Activated naive CD4-positive, alpha-beta T cell treated with anti-CD3 and anti-CD28 coated beads, Interleukin-2, amount 10 ng/mL, durations not matched to agents 5 hours and 36 hours (primary cell): ENCODE measurements around the gene DBNDD2. TPM values are rescaled to one million over a fixed set of nuclear protein-coding genes. Genes with fewer than 3 reads are reported as not detected.

Source experiments
- microRNA-seq: library from miRNA; unstranded; fragments of <30 nt; microRNA quantifications from one replicate; pipeline ENCODE4 v1.2.0, GENCODE V29; 2022; ENCODE audit warnings: borderline microRNAs expressed, borderline replicate concordance
- total RNA-seq, 2 experiments: library from RNA; stranded (reverse); gene quantifications; one replicate each; pipeline ENCODE4 v1.2.3, GENCODE V29; 2021

DBNDD2 gene
- 10 to 100 TPM; 14.6 to 15.3 TPM for total RNA-seq

DNA sequence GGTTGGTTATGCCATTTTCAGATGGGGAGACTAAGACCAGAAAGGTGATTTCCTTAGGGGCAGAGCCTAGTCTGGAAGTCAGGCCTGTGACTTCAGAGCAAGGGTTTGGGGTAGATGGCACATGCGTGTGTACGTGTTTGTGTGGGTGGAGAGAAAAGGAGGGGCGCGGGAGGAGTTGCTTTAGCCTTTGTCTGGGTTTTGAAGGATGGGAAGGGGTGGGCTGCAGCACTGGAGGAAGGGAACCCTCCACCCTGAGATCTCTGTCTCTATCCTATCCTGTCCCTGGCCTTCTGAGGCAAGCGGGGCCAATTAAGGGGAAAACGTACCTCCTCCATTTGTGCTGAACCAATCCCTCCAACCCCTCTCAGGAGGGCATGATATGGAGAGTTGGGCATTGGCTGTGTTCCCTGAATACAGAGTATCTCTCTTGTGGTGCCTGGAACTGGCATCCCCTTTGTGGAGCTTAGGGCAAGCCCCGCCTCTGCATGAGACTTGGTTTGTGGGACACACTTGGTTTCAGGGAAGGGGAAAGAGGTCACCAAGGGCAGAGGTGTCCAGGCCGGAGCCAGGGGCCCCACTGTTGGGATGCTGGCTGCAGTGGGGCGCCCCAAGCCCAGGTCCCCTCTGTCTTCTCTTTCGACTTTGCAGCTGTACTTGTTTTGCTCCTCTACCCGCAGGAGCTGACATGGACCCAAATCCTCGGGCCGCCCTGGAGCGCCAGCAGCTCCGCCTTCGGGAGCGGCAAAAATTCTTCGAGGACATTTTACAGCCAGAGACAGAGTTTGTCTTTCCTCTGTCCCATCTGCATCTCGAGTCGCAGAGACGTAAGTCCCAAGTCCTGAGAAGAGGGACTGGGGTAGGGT lies at the start of gene DBNDD2:
TSS of gene DBNDD2 (plus strand) at position 507 of the 863 bp plus-strand sequence. CDS start at position 686, 179 bp downstream.

DNA sequence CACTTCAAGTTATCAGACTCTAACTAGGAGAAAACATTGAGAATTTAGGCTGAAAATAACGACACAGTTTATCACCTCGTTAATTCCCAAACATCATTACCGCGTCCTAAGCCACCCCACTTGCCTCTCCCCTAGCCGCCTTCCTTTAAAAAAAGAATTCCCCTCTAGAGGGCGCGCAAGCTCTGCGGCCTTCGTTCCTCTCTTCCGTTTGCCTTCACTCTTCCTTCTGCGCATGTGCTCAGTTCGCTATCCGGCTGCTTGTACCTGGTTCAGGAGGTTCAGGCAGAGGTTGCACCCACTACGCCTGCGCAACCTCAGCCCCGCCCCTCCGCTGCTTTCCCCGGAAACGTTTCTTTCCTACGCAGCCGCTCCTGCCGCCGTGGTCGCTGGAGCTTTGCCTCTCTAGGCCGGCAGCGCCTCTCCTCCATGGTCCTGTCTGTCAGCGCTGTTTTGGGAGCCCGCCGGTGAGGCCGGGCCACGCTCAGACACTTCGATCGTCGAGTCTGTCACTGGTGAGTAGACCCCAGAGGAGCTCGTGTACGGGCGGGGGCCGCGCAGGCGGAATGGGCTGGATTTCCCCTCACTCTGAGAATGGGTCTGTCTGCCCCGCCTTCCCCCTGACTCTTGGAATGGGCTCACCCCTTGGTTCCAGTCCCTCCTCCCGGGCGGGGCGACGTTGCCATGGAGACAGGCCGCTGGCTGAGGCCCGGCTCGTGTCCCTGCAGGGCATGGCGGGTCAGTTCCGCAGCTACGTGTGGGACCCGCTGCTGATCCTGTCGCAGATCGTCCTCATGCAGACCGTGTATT lies 45.1 kb upstream of the DBNDD2 start, which contains the start of gene SYS1:
TSS of gene SYS1 (plus strand) at position 353 of the 807 bp plus-strand sequence. CDS start at position 729, 376 bp downstream.

DNA sequence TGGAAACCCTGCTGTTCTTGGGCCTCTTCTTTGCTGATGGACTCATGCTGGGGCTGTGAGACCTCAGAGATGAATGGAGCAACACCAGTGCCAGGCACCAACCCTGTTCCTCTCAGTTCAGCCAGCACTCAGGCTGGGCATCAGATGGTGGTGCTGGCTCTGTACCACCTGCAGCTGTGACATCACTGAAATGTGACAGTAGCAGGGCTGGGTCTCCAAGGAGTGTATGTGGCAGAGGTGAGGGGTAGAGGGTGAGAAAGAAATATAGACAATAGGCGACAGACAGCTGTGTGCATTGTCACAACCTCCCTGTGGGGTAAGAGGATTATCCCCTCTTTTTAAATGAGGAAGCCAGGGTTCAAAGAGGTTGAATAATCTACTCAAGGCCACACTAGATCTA lies 29.9 kb upstream of the DBNDD2 start, which contains the start of gene TP53TG5:
TSS of gene TP53TG5 (minus strand) at position 135 of the 400 bp plus-strand sequence. CDS start at position 46, 89 bp downstream.

GRCh38 chr20:45415822-45416637 lies 7.9 kb downstream of the DBNDD2 start, which contains the start of gene PIGT:
PIGT (plus strand) TSS chr20:45416141; CDS start chr20:45416157, 16 bp downstream.

Small RNA genes within 50 kb of the gene (microRNA-seq; reads per million reads assigned to microRNA genes)
- gene MIR6812, result not detected

Other genes with a start within 250 kb of the DBNDD2 start
- gene PI3, start 233.4 kb upstream of the DBNDD2 start, total RNA-seq, result not detected
- gene SEMG1, start 201.3 kb upstream of the DBNDD2 start, total RNA-seq, result not detected
- gene SEMG2, start 186.9 kb upstream of the DBNDD2 start, total RNA-seq, result not detected
- gene SLPI, start 153.7 kb upstream of the DBNDD2 start, total RNA-seq, result not detected
- not detected for gene RBPJL, start 101.4 kb upstream of the DBNDD2 start, total RNA-seq
- not detected for gene MATN4, start 100.0 kb upstream of the DBNDD2 start, total RNA-seq
- 1 to 10 TPM; 5.6 to 6.0 TPM for gene SDC4, start 59.9 kb upstream of the DBNDD2 start, total RNA-seq
- 10 to 100 TPM; 24.8 to 25.4 TPM for gene SYS1, start 45.1 kb upstream of the DBNDD2 start, total RNA-seq
- gene TP53TG5, start 30.0 kb upstream of the DBNDD2 start, total RNA-seq, result under 1 TPM in 1 of 2 experiments, not detected in 1; 0.08 TPM
- 10 to 100 TPM; 46.3 to 50.7 TPM for gene PIGT, start 7.9 kb downstream of the DBNDD2 start, total RNA-seq
- gene WFDC2, start 61.5 kb downstream of the DBNDD2 start, total RNA-seq, result not detected
- not detected for gene SPINT3, start 107.3 kb downstream of the DBNDD2 start, total RNA-seq
- not detected for gene WFDC6, start 131.2 kb downstream of the DBNDD2 start, total RNA-seq
- gene EPPIN, start 139.1 kb downstream of the DBNDD2 start, total RNA-seq, result not detected
- not detected for gene WFDC8, start 171.0 kb downstream of the DBNDD2 start, total RNA-seq
- not detected for gene WFDC10A, start 221.4 kb downstream of the DBNDD2 start, total RNA-seq
- gene WFDC9, start 223.0 kb downstream of the DBNDD2 start, total RNA-seq, result not detected